ENCODE results near the gene EYA4.

DNA sequence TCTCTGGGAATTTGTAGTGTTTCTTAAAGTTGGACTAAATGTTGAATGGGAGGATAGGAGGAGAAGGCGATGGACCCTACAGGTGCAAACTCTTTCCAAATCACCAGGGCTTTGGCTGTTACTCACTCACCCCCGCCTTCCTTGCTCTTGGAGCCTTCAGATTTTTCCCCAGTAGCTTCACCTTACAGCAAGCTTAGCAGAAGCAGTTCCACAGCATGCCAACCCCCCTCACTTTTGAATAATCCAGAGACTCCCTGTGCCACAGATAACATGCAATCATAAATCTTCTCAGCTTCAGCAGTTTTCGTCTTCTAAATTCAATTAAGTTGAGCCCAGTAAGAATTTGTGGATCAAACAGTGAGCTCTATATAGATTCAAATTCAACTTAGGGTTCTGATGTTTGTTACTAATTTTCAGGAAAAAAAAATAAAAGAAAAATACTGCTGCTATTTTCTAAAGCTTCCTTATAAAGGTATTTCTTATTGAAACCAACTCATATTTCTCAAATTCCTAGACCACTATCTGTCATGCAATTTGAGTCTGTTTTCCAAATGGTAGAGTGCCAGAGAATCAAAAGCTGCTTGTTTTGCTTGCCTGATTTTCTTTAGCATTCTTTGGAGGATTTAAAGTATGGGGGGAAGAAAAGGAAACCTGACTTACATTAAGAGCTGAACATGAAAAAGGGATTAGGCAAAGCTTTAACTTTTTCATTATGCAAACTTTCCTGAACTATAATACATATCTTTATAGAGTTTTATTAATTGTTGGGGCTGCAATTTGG is 166.4 kb downstream of the EYA4 start:
- TF ChIP-seq EZH2 (IDR thresholded peaks at IDR 0.05; ENCODE audit: borderline replicate concordance, low read depth, low read length, severe bottlenecking) (no peak), POLR2AphosphoS5 (IDR thresholded peaks at IDR 0.05; ENCODE audit: insufficient read depth, low read depth, low read length) (no peak), POLR2A (IDR thresholded peaks at IDR 0.05; ENCODE audit: low read depth, low read length) (no peak), MYC (IDR thresholded peaks at IDR 0.05; ENCODE audit: low read depth, low read length) (no peak), JUN (IDR thresholded peaks at IDR 0.05; ENCODE audit: borderline replicate concordance, insufficient read depth, insufficient read length, low read depth) (no peak), FOS (IDR thresholded peaks at IDR 0.05; ENCODE audit: borderline replicate concordance, insufficient read depth, low read length) (no peak), GATA2 (IDR thresholded peaks at IDR 0.05; ENCODE audit: insufficient read depth, insufficient read length, low read depth, low read length) (no peak)
- TF ChIP-seq, protein P1, sequence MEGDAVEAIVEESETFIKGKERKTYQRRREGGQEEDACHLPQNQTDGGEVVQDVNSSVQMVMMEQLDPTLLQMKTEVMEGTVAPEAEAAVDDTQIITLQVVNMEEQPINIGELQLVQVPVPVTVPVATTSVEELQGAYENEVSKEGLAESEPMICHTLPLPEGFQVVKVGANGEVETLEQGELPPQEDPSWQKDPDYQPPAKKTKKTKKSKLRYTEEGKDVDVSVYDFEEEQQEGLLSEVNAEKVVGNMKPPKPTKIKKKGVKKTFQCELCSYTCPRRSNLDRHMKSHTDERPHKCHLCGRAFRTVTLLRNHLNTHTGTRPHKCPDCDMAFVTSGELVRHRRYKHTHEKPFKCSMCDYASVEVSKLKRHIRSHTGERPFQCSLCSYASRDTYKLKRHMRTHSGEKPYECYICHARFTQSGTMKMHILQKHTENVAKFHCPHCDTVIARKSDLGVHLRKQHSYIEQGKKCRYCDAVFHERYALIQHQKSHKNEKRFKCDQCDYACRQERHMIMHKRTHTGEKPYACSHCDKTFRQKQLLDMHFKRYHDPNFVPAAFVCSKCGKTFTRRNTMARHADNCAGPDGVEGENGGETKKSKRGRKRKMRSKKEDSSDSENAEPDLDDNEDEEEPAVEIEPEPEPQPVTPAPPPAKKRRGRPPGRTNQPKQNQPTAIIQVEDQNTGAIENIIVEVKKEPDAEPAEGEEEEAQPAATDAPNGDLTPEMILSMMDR (IDR thresholded peaks at IDR 0.05; ENCODE audit: extremely low read depth in 1 of 2, insufficient read depth in 1 of 2, low read depth in 1 of 2, low read length in 2 of 2) = no peak
- TF ChIP-seq, protein P2, sequence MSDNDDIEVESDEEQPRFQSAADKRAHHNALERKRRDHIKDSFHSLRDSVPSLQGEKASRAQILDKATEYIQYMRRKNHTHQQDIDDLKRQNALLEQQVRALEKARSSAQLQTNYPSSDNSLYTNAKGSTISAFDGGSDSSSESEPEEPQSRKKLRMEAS (IDR thresholded peaks at IDR 0.05; ENCODE audit: insufficient read depth, insufficient read length) = no peak
